Measurements from ENCODE around the gene FAM120A.

FAM120A gene

DNA sequence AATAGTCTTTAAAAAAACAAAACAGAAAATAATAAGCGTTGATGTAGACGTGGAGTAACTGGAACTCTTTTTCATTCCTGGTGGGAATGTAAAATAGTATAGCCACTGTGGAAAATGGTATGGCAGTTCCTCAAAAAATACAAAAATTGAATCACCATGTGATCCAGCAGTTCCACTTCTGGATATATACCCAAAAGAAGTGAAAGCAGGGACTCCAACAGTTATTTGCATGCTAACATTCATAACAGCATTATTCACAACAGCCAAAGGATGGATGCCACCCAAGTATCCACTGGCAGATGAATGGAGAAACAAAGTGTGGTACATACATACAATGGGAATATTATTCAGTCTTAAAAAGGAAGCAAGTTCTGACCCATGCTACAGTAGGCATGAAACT, 120.7 kb downstream of the FAM120A start:
- Histone ChIP-seq H3K79me2 (ENCODE audit: insufficient read depth, low read depth) (0 out of 2 replicates have a peak, but pooled peaks cover 4% of the 10 kb centered on the region), H3K36me3 (ENCODE audit: insufficient read depth) (no peaks in the 10 kb centered on the region), H4K20me1 (ENCODE audit: insufficient read depth) (no peaks in the 10 kb centered on the region), H3K4me1 (ENCODE audit: low read depth, poor library complexity, severe bottlenecking) (peaks cover 5% of the 10 kb centered on the region), H3K4me3 (IDR thresholded peaks at IDR 0.05; ENCODE audit: insufficient read depth, low read depth, low read length) (no peak overlapping the region), H3K9ac (no peak overlapping the region), H3K27ac (no peak overlapping the region), H2AFZ (ENCODE audit: low read depth) (no peak overlapping the region), H3K27me3 (ENCODE audit: insufficient read depth, low read depth) (no peaks in the 10 kb centered on the region), H3K4me2 (no peak overlapping the region)
- TF ChIP-seq, protein P1, sequence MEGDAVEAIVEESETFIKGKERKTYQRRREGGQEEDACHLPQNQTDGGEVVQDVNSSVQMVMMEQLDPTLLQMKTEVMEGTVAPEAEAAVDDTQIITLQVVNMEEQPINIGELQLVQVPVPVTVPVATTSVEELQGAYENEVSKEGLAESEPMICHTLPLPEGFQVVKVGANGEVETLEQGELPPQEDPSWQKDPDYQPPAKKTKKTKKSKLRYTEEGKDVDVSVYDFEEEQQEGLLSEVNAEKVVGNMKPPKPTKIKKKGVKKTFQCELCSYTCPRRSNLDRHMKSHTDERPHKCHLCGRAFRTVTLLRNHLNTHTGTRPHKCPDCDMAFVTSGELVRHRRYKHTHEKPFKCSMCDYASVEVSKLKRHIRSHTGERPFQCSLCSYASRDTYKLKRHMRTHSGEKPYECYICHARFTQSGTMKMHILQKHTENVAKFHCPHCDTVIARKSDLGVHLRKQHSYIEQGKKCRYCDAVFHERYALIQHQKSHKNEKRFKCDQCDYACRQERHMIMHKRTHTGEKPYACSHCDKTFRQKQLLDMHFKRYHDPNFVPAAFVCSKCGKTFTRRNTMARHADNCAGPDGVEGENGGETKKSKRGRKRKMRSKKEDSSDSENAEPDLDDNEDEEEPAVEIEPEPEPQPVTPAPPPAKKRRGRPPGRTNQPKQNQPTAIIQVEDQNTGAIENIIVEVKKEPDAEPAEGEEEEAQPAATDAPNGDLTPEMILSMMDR (conservative IDR thresholded peaks at IDR 0.05; ENCODE audit: low read depth, low read length): no peak

DNA sequence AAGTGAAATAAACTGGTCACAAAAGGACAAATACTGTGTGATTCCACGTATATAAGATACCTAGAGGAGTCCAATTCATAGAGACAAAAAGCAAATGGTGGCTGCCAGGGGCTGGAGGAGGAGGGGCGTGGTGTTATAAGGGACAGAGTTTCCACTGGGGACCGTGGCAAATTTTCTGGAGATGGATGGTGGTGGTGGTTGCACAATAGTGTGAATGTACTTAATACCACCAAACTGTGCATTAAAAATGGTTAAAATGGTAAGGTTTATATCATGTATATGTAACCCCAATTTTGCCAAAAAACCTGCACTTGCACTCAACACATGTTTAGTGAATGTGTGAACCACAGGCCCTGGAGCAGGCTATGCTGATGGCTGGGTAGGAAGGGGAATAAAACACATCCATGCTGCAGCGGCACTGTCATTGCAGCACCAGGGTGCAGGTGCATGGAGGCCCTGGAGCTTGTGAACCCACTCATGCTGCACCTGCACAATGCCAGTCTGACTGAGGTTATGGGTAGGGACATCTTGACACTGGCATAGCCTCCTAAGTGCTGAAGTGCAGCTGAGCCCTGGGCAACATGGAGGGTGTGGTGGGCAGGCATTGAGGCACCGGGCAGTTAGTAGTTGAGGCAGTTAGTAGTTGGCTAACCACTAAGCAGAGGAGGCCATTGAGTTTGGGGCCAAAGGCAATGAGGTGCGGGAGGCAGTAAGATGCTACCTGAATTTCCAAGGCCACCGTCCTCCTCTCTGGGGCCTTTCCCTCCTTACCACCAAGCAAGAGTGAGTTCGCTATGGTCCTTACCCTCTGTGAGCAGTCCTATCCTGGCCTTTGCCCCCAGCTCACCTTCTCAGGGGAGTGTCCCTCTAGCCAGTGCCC, 121.4 kb downstream of the FAM120A start:
- Histone ChIP-seq H3K36me3 (ENCODE audit: insufficient read depth) (no peaks in the 10 kb centered on the region), H3K27ac (no peak overlapping the region), H2AFZ (ENCODE audit: low read depth) (no peak overlapping the region), H4K20me1 (ENCODE audit: insufficient read depth) (no peaks in the 10 kb centered on the region), H3K79me2 (ENCODE audit: insufficient read depth, low read depth) (peaks cover 9% of the 10 kb centered on the region; the same call in 1 of the 2 replicates), H3K9ac (no peak overlapping the region), H3K4me3 (IDR thresholded peaks at IDR 0.05; ENCODE audit: insufficient read depth, low read depth, low read length) (no peak overlapping the region), H3K27me3 (ENCODE audit: insufficient read depth, low read depth) (no peaks in the 10 kb centered on the region), H3K4me2 (no peak overlapping the region), H3K4me1 (ENCODE audit: low read depth, poor library complexity, severe bottlenecking) (peaks cover 5% of the 10 kb centered on the region)
- TF ChIP-seq, protein P1 (conservative IDR thresholded peaks at IDR 0.05; ENCODE audit: low read depth, low read length): no peak

DNA sequence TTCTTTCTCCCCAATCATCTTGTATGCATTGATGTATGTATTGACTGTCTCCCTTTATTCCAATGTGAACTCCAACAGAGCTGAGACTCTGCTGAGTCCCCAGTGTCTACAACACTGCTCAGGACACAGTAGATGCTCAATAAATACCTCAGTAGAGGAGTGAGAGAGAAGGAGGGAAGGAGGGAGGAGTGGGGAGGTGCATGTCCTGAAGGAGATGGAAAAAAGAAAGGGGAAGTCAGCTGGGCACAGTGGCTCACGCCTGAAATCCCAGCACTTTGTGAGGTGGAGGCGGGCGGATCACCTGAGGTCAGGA, 122.0 kb downstream of the FAM120A start:
- Histone ChIP-seq H3K79me2 (ENCODE audit: insufficient read depth, low read depth) (peaks cover 11% of the 10 kb centered on the region; the same call in 1 of the 2 replicates), H3K4me1 (ENCODE audit: low read depth, poor library complexity, severe bottlenecking) (peaks cover 5% of the 10 kb centered on the region), H3K27me3 (ENCODE audit: insufficient read depth, low read depth) (no peaks in the 10 kb centered on the region), H2AFZ (ENCODE audit: low read depth) (no peak overlapping the region), H3K27ac (no peak overlapping the region), H3K4me2 (no peak overlapping the region), H3K9ac (no peak overlapping the region), H3K4me3 (IDR thresholded peaks at IDR 0.05; ENCODE audit: insufficient read depth, low read depth, low read length) (no peak overlapping the region), H3K36me3 (ENCODE audit: insufficient read depth) (no peaks in the 10 kb centered on the region), H4K20me1 (ENCODE audit: insufficient read depth) (no peaks in the 10 kb centered on the region)
- TF ChIP-seq, protein P1 (conservative IDR thresholded peaks at IDR 0.05; ENCODE audit: low read depth, low read length): no peak

DNA sequence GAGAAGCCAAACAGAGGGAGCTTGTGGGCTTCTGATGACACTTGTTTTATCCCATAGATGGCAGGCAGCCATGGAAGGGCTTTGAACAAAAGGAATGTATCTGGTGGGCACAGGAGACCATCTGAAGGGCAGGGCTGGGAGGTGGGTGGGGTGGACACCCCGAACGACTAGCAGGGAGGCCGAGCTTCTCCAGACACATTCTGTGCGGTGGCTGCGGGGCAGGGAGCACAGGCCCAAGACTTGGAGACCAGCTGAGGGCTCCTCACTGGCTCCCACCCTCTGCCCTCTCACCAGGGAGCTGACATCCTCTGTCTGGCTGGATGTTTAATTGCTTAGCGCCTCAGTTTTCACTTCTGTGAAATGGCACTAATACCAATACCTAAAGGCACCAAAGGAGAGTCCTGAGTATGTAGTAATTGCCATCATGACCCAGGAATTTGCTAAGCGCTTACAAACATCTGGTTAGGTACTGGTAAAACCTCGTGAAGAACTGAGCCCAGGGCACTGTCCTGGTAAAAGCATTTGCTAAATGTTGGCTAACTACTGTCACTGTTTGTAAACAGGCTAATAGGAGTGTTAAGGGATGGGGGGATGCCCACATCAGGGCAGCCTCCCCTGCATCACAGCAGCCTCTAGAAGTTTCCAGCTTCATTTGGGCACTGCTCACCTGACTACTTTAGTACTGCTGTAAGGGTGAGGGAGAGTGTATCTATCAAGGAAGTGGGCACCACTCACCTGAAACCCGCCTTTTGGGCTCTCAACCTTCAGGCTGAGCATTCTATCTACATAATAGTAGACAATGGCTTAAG, 122.8 kb downstream of the FAM120A start:
- Histone ChIP-seq H2AFZ (ENCODE audit: low read depth) (no peak overlapping the region), H4K20me1 (ENCODE audit: insufficient read depth) (no peaks in the 10 kb centered on the region), H3K27ac (no peak overlapping the region), H3K4me3 (IDR thresholded peaks at IDR 0.05; ENCODE audit: insufficient read depth, low read depth, low read length) (no peak overlapping the region), H3K36me3 (ENCODE audit: insufficient read depth) (no peaks in the 10 kb centered on the region), H3K4me1 (ENCODE audit: low read depth, poor library complexity, severe bottlenecking) (peaks cover 5% of the 10 kb centered on the region), H3K9ac (no peak overlapping the region), H3K79me2 (ENCODE audit: insufficient read depth, low read depth) (peaks cover 13% of the 10 kb centered on the region; the same call in 1 of the 2 replicates), H3K27me3 (ENCODE audit: insufficient read depth, low read depth) (no peaks in the 10 kb centered on the region), H3K4me2 (no peak overlapping the region)
- TF ChIP-seq, protein P1 (conservative IDR thresholded peaks at IDR 0.05; ENCODE audit: low read depth, low read length): no peak

Measured in KMS-11 (cell line).